GM12878 (cell line): ENCODE results near the gene LOX. TPM values are rescaled to one million over a fixed set of nuclear protein-coding genes. Genes with fewer than 3 reads are reported as not detected.

Experiments
- ATAC-seq: fragments of 200-7000 bp; cut with Tn5 transposase; 3 replicates; pipeline ENCODE4 v1.9.1; 2020; ENCODE audit warnings: mild to moderate bottlenecking, moderate library complexity
- BruUV-seq: library from RNA; stranded (reverse); fragments of 400-500 nt; replicated peaks from 2 replicates; lab custom pipeline; 2021; lab: Mats Ljungman, UMichigan
- CTCF ChIA-PET: fragments of 300-600 bp; sonication (Branson Sonifier 250); formaldehyde crosslinking; extraction: SDS; loops from one replicate; lab custom pipeline; 2021; ENCODE audit warnings: inconsistent platforms; lab: Yijun Ruan, JAX
- POLR2A ChIA-PET: fragments of 350-600 bp; formaldehyde crosslinking; extraction: SDS; loops from one replicate; lab custom pipeline; 2021; ENCODE audit warnings: inconsistent platforms; lab: Charles Lee
- RAD21 ChIA-PET: fragments of 300-600 bp; sonication (Branson Sonifier 250); formaldehyde crosslinking; loops from one replicate; lab custom pipeline; 2023; ENCODE audit warnings: antibody characterized with exemption; ENCODE audit not compliant: unreplicated experiment; lab: Charles Lee
- SMC1A ChIA-PET: fragments of 300-600 bp; sonication (Branson Sonifier 250); formaldehyde crosslinking; loops from one replicate; lab custom pipeline; 2023; ENCODE audit not compliant: unreplicated experiment, uncharacterized antibody; lab: Charles Lee
- DNase-seq: peaks from one replicate; pipeline ENCODE4 v3.0.0-alpha.2; 2011; ENCODE audit warnings: low read depth, low spot score
- FAIRE-seq: peaks from 3 replicates; lab custom pipeline; 2011; peaks lifted over from hg19 to GRCh38; lab: Jason Lieb, UNC
- H2AFZ ChIP-seq: 2 replicates; pipeline ENCODE4 v1.6.0; 2011; ENCODE audit warnings: low read depth, low read length, control low read depth; ENCODE audit not compliant: control insufficient read depth
- H3K27ac ChIP-seq: 2 replicates; pipeline ENCODE4 v1.5.1; 2011; ENCODE audit warnings: control low read depth; ENCODE audit not compliant: control insufficient read depth, insufficient read depth
- H3K27me3 ChIP-seq, 2 experiments: replicated peaks in 1 of 2; 2 replicates each; pipeline versions ENCODE4 v1.6.0 to v1.6.1; 2011; ENCODE audit warnings: low read length in 1 of 2; ENCODE audit not compliant: control insufficient read depth in 2 of 2, insufficient read depth in 2 of 2
- H3K36me3 ChIP-seq, 2 experiments: 2 replicates each; pipeline ENCODE4 v1.5.1; 2011; ENCODE audit warnings: low read length in 1 of 2; ENCODE audit not compliant: control insufficient read depth in 2 of 2, insufficient read depth in 2 of 2
- H3K4me1 ChIP-seq: 2 replicates; pipeline ENCODE4 v1.6.1; 2011; ENCODE audit warnings: mild to moderate bottlenecking, low read length, moderate library complexity, mixed read lengths; ENCODE audit not compliant: control insufficient read depth, insufficient read depth
- H3K4me2 ChIP-seq: 2 replicates; pipeline ENCODE4 v1.6.0; 2011; ENCODE audit warnings: control low read depth; ENCODE audit not compliant: control insufficient read depth, insufficient read depth
- H3K4me3 ChIP-seq: fragments of 200-600 bp; sonication (generic); 2 replicates; pipeline ENCODE4 v1.5.1; 2016
- H3K79me2 ChIP-seq: 2 replicates; pipeline ENCODE4 v1.6.0; 2011; ENCODE audit warnings: low read length; ENCODE audit not compliant: control insufficient read depth, insufficient read depth
- H3K9ac ChIP-seq: 2 replicates; pipeline ENCODE4 v1.8.0; 2011; ENCODE audit warnings: low read length, control low read depth, mixed read lengths; ENCODE audit not compliant: control insufficient read depth, insufficient read depth
- H3K9me3 ChIP-seq: replicated peaks from 3 replicates; pipeline ENCODE4 v1.5.1; 2011; ENCODE audit warnings: mild to moderate bottlenecking, low read length; ENCODE audit not compliant: control insufficient read depth, insufficient read depth
- H4K20me1 ChIP-seq: 2 replicates; pipeline ENCODE4 v1.6.0; 2011; ENCODE audit not compliant: control insufficient read depth, insufficient read depth
- ATF7 ChIP-seq: fragments of 450-650 bp; IDR thresholded peaks from 2 replicates; pipeline ENCODE4 v1.6.1; 2016; ENCODE audit warnings: low read depth, mild to moderate bottlenecking
- CBFB ChIP-seq: IDR thresholded peaks from 2 replicates; pipeline ENCODE4 v1.6.1; 2016; ENCODE audit warnings: antibody characterized with exemption, low read depth
- ESRRA ChIP-seq: IDR thresholded peaks from 2 replicates; pipeline ENCODE4 v1.6.1; 2012; ENCODE audit warnings: mild to moderate bottlenecking, low read length, improper control_type of control experiment
- IKZF2 ChIP-seq, 2 experiments: fragments of 450-650 bp; IDR thresholded peaks; 2 replicates each; pipeline ENCODE4 v1.6.1; 2017; ENCODE audit warnings: mild to moderate bottlenecking in 2 of 2, moderate library complexity in 2 of 2
- IRF5 ChIP-seq: fragments of 450-650 bp; IDR thresholded peaks from 2 replicates; pipeline ENCODE4 v1.6.1; 2017; ENCODE audit warnings: borderline replicate concordance
- JUNB ChIP-seq: IDR thresholded peaks from 2 replicates; pipeline ENCODE4 v1.6.1; 2016; ENCODE audit warnings: antibody characterized with exemption, mild to moderate bottlenecking
- NFYA ChIP-seq: IDR thresholded peaks from 2 replicates; pipeline ENCODE4 v1.6.1; 2011; ENCODE audit warnings: low read depth, mild to moderate bottlenecking, low read length, improper control_type of control experiment, borderline replicate concordance
- NFYB ChIP-seq: IDR thresholded peaks from 2 replicates; pipeline ENCODE4 v1.6.1; 2011; ENCODE audit warnings: low read depth, mild to moderate bottlenecking, low read length, improper control_type of control experiment, moderate library complexity; ENCODE audit not compliant: insufficient read depth
- PML ChIP-seq: IDR thresholded peaks from 2 replicates; pipeline ENCODE4 v1.6.1; 2012; ENCODE audit warnings: low read length, inconsistent platforms
- RFX5 ChIP-seq: IDR thresholded peaks from 2 replicates; pipeline ENCODE4 v1.6.1; 2011; ENCODE audit warnings: low read depth, low read length, improper control_type of control experiment
- SUPT20H ChIP-seq: IDR thresholded peaks from 2 replicates; pipeline ENCODE4 v1.6.1; 2011; ENCODE audit warnings: low read depth, mild to moderate bottlenecking, low read length, moderate library complexity, borderline replicate concordance; ENCODE audit not compliant: control insufficient read depth
- SUZ12 ChIP-seq: fragments of 200-600 bp; sonication (generic); IDR thresholded peaks from one replicate; pipeline ENCODE4 v1.6.1; 2018; ENCODE audit warnings: antibody characterized with exemption, mild to moderate bottlenecking; ENCODE audit not compliant: unreplicated experiment
- TARDBP ChIP-seq: IDR thresholded peaks from 2 replicates; pipeline ENCODE4 v1.6.1; 2016; ENCODE audit warnings: borderline replicate concordance
- USF2 ChIP-seq: IDR thresholded peaks from 2 replicates; pipeline ENCODE4 v1.6.1; 2011; ENCODE audit warnings: low read depth, low read length, improper control_type of control experiment, borderline replicate concordance
- ZBTB11 ChIP-seq: fragments of 450-650 bp; formaldehyde crosslinking; IDR thresholded peaks from 2 replicates; pipeline ENCODE4 v1.5.0; 2022; ENCODE audit warnings: mild to moderate bottlenecking, missing genetic modification characterization
- ZNF217 ChIP-seq: fragments of 450-650 bp; IDR thresholded peaks from 2 replicates; pipeline ENCODE4 v1.6.1; 2017; ENCODE audit warnings: antibody characterized with exemption, mild to moderate bottlenecking
- ZSCAN29 ChIP-seq: fragments of 450-650 bp; IDR thresholded peaks from 2 replicates; pipeline ENCODE4 v1.6.1; 2017; ENCODE audit warnings: mild to moderate bottlenecking, moderate library complexity
- WGBS: methylation state at CpG from one replicate; pipeline ENCODE4 v1.1.6; 2016; ENCODE audit warnings: low lambda C conversion rate; ENCODE audit not compliant: insufficient replicate concordance, insufficient coverage; ENCODE audit errors: missing lambda C conversion rate; 5-methylcytosine and 5-hydroxymethylcytosine counted together
- in situ Hi-C: fragments of 300-500 bp; cut with MboI; formaldehyde crosslinking; loops from 9 replicates; pipeline ENCODE4 v1.14.3; 2018; ENCODE audit warnings: mixed read lengths
- intact Hi-C: fragments of 100-400 bp; cut with micrococcal nuclease; formaldehyde crosslinking; loops from one replicate; pipeline ENCODE4 v1.14.2; 2022; ENCODE audit not compliant: unreplicated experiment
- polyA plus RNA-seq, 11 experiments: library from polyadenylated mRNA; depleted of rRNA in 4 of 11; unstranded in 6 of 11; stranded (reverse) in 5 of 11; fragments of >200 nt; fragmentation: Nextera tagmentation in 4 of 11; fragmentation: Illumina TruSeq in 1 of 11; extraction: Ambion mirVana in 4 of 11; extraction: Trizol in 1 of 11; gene quantifications; 1 replicate in 1 of 11; 2 replicates in 10 of 11; pipeline versions ENCODE4 v1.2.1 to v1.2.3, GENCODE V29; 2011 to 2016; ENCODE audit warnings: inconsistent platforms in 2 of 11, missing spikeins in 2 of 11, low read depth in 1 of 11
- total RNA-seq, 4 experiments: library from RNA; depleted of rRNA in 3 of 4; stranded (reverse); fragments of >200 nt in 3 of 4; fragmentation: Illumina TruSeq in 1 of 4; extraction: Trizol in 1 of 4; gene quantifications; 2 replicates each; pipeline versions ENCODE4 v1.2.1 to v1.2.3, GENCODE V29; 2013 to 2021

LOX gene
- total and polyA plus RNA-seq, 10 of the 15 experiments (the other 5 are each of a cell fraction or from before 2014, with no cell fraction given), result 0.03 to 0.69 (median 0.07) TPM; not detected in 1

GRCh38 chr5:122112733-122113558 lies 34.9 kb upstream of the LOX start:
- no peak overlapping the region for H3K4me2 ChIP-seq
- H3K4me3 ChIP-seq, result no peak overlapping the region
- H3K36me3 ChIP-seq, result no peaks in the 10 kb centered on the region
- ChIA-PET SMC1A (no interaction called here), POLR2A (no interaction called here), RAD21 (no interaction called here), CTCF (interaction anchor here (1.1 kb wide), 1 partner anchor 11 kb away, joined by 3 read pairs; no protein-coding TSS in a partner anchor)
- no peak overlapping the region for H3K9ac ChIP-seq
- H4K20me1 ChIP-seq, result no peaks in the 10 kb centered on the region
- FAIRE-seq (no peak), ATAC-seq (no peak), DNase-seq (no peak)
- in situ Hi-C loops, result no loop called here
- H3K27ac ChIP-seq, result no peak overlapping the region
- H3K27me3 ChIP-seq, result no peaks in the 10 kb centered on the region
- TF ChIP-seq NFYA (no peak), JUNB (no peak), IKZF2 (IDR thresholded peaks at IDR 0.05) (no peak), ZSCAN29 (no peak), USF2 (no peak), NFYB (no peak), SUZ12 (no peak), SUPT20H (no peak), CBFB (no peak), PML (no peak), RFX5 (no peak), ZBTB11 (CRISPR knock-in tag) (no peak), ZNF217 (no peak), ATF7 (no peak), ESRRA (no peak), TARDBP (no peak), IRF5 (no peak)
- no peaks in the 10 kb centered on the region for H3K79me2 ChIP-seq
- BruUV-seq, result no TSS peak
- 28% methylated on average over 6 of the region's 6 CpGs for WGBS
- H3K9me3 ChIP-seq, result no peaks in the 10 kb centered on the region
- H3K4me1 ChIP-seq, result no peaks in the 10 kb centered on the region
- intact Hi-C loops, result no loop called here
- no peak overlapping the region for H2AFZ ChIP-seq
